CD14-positive monocyte (primary cell): ENCODE data around the gene DGCR8. TPM values are rescaled to one million over a fixed set of nuclear protein-coding genes. Genes with fewer than 3 reads are reported as not detected.

Experiments
- DNase-seq, 3 donors: peaks; one replicate each; pipeline ENCODE4 v3.0.0-alpha.2; 2011 to 2022
- H2AFZ ChIP-seq: 2 replicates; pipeline ENCODE4 v1.6.0; 2012; ENCODE audit warnings: mild to moderate bottlenecking, low read depth, low read length, inconsistent platforms; ENCODE audit not compliant: insufficient read depth, poor library complexity, severe bottlenecking
- H3K27ac ChIP-seq, 2 donors: 1 replicate in 1 of 2; 2 replicates in 1 of 2; pipeline ENCODE4 v1.5.1; 2012 to 2013; ENCODE audit warnings: low read length in 2 of 2, control low read depth in 1 of 2, inconsistent platforms in 1 of 2, low read depth in 1 of 2, mild to moderate bottlenecking in 1 of 2
- H3K27me3 ChIP-seq, 2 donors: one replicate each; pipeline versions ENCODE4 v1.6.0 to v1.6.1; 2011 to 2013; ENCODE audit warnings: low read length in 2 of 2; ENCODE audit not compliant: control insufficient read depth in 2 of 2, insufficient read depth in 2 of 2
- H3K36me3 ChIP-seq, 2 donors: replicated peaks in 1 of 2; 1 replicate in 1 of 2; 2 replicates in 1 of 2; pipeline versions ENCODE4 v1.5.1 to v1.6.1; 2012 to 2013; ENCODE audit warnings: low read length in 2 of 2, control low read depth in 1 of 2, inconsistent platforms in 1 of 2, mild to moderate bottlenecking in 1 of 2; ENCODE audit not compliant: insufficient read depth in 2 of 2, control insufficient read depth in 1 of 2
- H3K4me1 ChIP-seq, 2 donors: 1 replicate in 1 of 2; 2 replicates in 1 of 2; pipeline versions ENCODE4 v1.5.1 to v1.6.1; 2012 to 2013; ENCODE audit warnings: low read length in 2 of 2, control low read depth in 1 of 2, inconsistent platforms in 1 of 2, mild to moderate bottlenecking in 1 of 2, moderate library complexity in 1 of 2; ENCODE audit not compliant: insufficient read depth in 2 of 2, control insufficient read depth in 1 of 2
- H3K4me2 ChIP-seq: replicated peaks from 2 replicates; pipeline ENCODE3; 2012; ENCODE audit warnings: low read length, moderate library complexity, mild to moderate bottlenecking; ENCODE audit not compliant: poor library complexity, severe bottlenecking; ENCODE audit errors: extremely low read depth
- H3K4me3 ChIP-seq, 3 experiments: fragments of 200-600 bp in 1 of 3; sonication (generic) in 1 of 3; replicated peaks in 1 of 3; 1 replicate in 2 of 3; 2 replicates in 1 of 3; pipeline ENCODE4 v1.5.1; 2011 to 2013; ENCODE audit warnings: low read length in 3 of 3, mild to moderate bottlenecking in 3 of 3, control low read depth in 2 of 3, low read depth in 2 of 3, inconsistent platforms in 1 of 3, moderate library complexity in 1 of 3
- H3K79me2 ChIP-seq: 2 replicates; pipeline ENCODE4 v1.6.0; 2012; ENCODE audit warnings: mild to moderate bottlenecking, control low read depth, inconsistent platforms, low read length, moderate library complexity; ENCODE audit not compliant: insufficient read depth
- H3K9ac ChIP-seq: 2 replicates; pipeline ENCODE4 v1.6.0; 2017; ENCODE audit warnings: low read length, mild to moderate bottlenecking; ENCODE audit not compliant: insufficient read depth, poor library complexity, severe bottlenecking
- H3K9me3 ChIP-seq, 2 donors: replicated peaks in 1 of 2; 1 replicate in 1 of 2; 2 replicates in 1 of 2; pipeline versions ENCODE4 v1.5.1 to v1.6.1; 2012 to 2013; ENCODE audit warnings: low read length in 2 of 2, control low read depth in 1 of 2; ENCODE audit not compliant: control insufficient read depth in 1 of 2, insufficient read depth in 1 of 2
- H4K20me1 ChIP-seq: 2 replicates; pipeline ENCODE4 v1.6.0; 2012; ENCODE audit warnings: mild to moderate bottlenecking, low read length, control low read depth, moderate library complexity; ENCODE audit not compliant: insufficient read depth
- H3K27ac Mint-ChIP-seq, 7 donors: one replicate each; pipeline ENCODE4 v1.8.0; 2020; ENCODE audit warnings: mild to moderate bottlenecking in 7 of 7, mixed read lengths in 7 of 7, moderate library complexity in 6 of 7, inconsistent platforms in 2 of 7
- H3K27me3 Mint-ChIP-seq, 3 donors: one replicate each; pipeline ENCODE4 v1.8.0; 2021 to 2022; ENCODE audit warnings: low read depth in 3 of 3, mild to moderate bottlenecking in 3 of 3, mixed read lengths in 3 of 3, moderate library complexity in 3 of 3, inconsistent platforms in 1 of 3
- H3K36me3 Mint-ChIP-seq, 2 donors: one replicate each; pipeline ENCODE4 v1.8.0; 2020; ENCODE audit warnings: mixed read lengths in 2 of 2, inconsistent platforms in 1 of 2, mild to moderate bottlenecking in 1 of 2
- H3K4me1 Mint-ChIP-seq: one replicate; pipeline ENCODE4 v1.8.0; 2020; ENCODE audit warnings: mild to moderate bottlenecking, mixed read lengths
- H3K4me3 Mint-ChIP-seq, 2 donors: one replicate each; pipeline ENCODE4 v1.8.0; 2020; ENCODE audit warnings: mild to moderate bottlenecking in 2 of 2, mixed read lengths in 2 of 2, moderate library complexity in 1 of 2
- H3K9me3 Mint-ChIP-seq, 7 donors: one replicate each; pipeline ENCODE4 v1.8.0; 2020 to 2022; ENCODE audit warnings: mixed read lengths in 7 of 7, mild to moderate bottlenecking in 6 of 7, moderate library complexity in 6 of 7, inconsistent platforms in 2 of 7
- WGBS: methylation state at CpG from one replicate; pipeline ENCODE4 v1.1.5; 2013; ENCODE audit warnings: missing lambda C conversion rate; ENCODE audit not compliant: insufficient coverage; 5-methylcytosine and 5-hydroxymethylcytosine counted together
- intact Hi-C, 2 donors: fragments of 100-400 bp; cut with micrococcal nuclease; formaldehyde crosslinking; loops; one replicate each; pipeline versions ENCODE4 v1.15.0 to v1.15.1; 2023
- polyA plus RNA-seq, 3 donors: library from polyadenylated mRNA; depleted of rRNA in 1 of 3; unstranded in 2 of 3; stranded (reverse) in 1 of 3; fragments of 300-500 nt in 2 of 3; fragments of >200 nt in 1 of 3; fragmentation: Illumina TruSeq in 2 of 3; gene quantifications; 1 replicate in 2 of 3; 2 replicates in 1 of 3; pipeline ENCODE4 v1.2.3, GENCODE V29; 2012 to 2021
- TF ChIP-seq, protein P1 (sequence below): fragments of 200-600 bp; IDR thresholded peaks from one replicate; pipeline ENCODE4 v1.8.0; 2022; ENCODE audit warnings: antibody characterized with exemption, mild to moderate bottlenecking

The DGCR8 gene
- polyA plus RNA-seq, 3 donors = 1.2 to 18.7 (median 1.4) TPM

GRCh38 chr22:20062766-20063083 is 17.3 kb upstream of the DGCR8 start:
- H4K20me1 ChIP-seq = peaks cover 39% of the 10 kb centered on the region
- no peak overlapping the region for H3K4me3 ChIP-seq
- intact Hi-C loops = no loop called here
- H3K4me2 ChIP-seq = no peak overlapping the region
- TF ChIP-seq, protein P1, sequence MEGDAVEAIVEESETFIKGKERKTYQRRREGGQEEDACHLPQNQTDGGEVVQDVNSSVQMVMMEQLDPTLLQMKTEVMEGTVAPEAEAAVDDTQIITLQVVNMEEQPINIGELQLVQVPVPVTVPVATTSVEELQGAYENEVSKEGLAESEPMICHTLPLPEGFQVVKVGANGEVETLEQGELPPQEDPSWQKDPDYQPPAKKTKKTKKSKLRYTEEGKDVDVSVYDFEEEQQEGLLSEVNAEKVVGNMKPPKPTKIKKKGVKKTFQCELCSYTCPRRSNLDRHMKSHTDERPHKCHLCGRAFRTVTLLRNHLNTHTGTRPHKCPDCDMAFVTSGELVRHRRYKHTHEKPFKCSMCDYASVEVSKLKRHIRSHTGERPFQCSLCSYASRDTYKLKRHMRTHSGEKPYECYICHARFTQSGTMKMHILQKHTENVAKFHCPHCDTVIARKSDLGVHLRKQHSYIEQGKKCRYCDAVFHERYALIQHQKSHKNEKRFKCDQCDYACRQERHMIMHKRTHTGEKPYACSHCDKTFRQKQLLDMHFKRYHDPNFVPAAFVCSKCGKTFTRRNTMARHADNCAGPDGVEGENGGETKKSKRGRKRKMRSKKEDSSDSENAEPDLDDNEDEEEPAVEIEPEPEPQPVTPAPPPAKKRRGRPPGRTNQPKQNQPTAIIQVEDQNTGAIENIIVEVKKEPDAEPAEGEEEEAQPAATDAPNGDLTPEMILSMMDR = no peak
- H3K9me3 Mint-ChIP-seq = no peaks in the 10 kb centered on the region
- H3K27me3 ChIP-seq = no peaks in the 10 kb centered on the region
- no peaks in the 10 kb centered on the region for H3K4me1 ChIP-seq
- no peak overlapping the region for H3K27ac Mint-ChIP-seq
- DNase-seq = no peak
- H3K36me3 ChIP-seq = peaks cover 58 to 80% of the 10 kb centered on the region in 2 donors
- no peaks in the 10 kb centered on the region for H3K9me3 ChIP-seq
- H3K9ac ChIP-seq = no peak overlapping the region
- H3K36me3 Mint-ChIP-seq = peaks cover 58 to 77% of the 10 kb centered on the region in 2 donors
- H2AFZ ChIP-seq = no peak overlapping the region
- 93% methylated on average over 3 of the region's 11 CpGs for WGBS
- no peaks in the 10 kb centered on the region for H3K79me2 ChIP-seq
- H3K27ac ChIP-seq = no peak overlapping the region
- no peaks in the 10 kb centered on the region for H3K27me3 Mint-ChIP-seq
- H3K4me1 Mint-ChIP-seq = no peaks in the 10 kb centered on the region
- H3K4me3 Mint-ChIP-seq = no peak overlapping the region

DNA sequence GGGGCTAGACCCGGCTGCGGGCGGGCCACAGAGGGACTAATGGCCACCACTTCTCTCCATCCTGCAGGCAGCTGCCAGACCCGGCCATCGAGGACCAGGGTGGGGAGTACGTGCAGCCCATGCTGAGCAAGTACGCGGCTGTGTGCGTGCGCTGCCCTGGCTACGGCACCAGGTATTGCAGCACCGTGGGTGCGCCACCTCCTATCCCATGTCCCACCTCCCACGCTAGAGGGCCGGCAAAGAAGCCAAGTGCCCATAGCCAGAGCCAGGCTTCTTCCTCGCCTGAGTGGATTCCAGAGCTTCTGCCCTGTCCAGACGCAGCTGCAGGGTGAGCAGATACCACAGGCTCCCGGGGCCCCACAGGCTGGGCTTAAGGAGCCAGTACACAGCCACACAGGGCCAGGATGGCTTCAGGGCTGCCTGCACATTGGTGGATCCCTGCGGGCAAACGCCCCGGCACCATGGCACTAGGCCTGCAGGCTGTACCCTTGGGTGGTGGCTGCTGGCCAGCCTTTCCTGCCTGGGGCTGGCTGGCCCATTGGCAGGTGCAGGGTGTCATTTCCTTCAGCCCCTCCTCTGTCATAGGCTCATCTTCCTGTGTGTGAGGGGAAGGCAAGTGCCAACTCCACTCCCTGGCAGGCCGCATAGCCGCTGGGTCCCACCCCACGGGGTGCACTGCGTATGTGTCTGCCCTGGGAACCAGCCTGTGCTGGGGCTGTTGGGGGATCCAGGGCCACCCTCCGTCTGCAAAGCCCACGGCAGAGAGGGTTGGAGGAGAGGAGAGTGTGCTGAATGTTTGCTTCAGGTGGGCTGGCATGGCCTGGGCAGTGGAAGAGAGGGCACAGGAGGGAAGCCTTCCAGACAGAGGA is 16.5 kb upstream of the DGCR8 start:
- Mint-ChIP-seq H3K36me3 (peaks cover 50 to 69% of the 10 kb centered on the region in 2 donors), H3K9me3 (no peaks in the 10 kb centered on the region), H3K4me1 (no peaks in the 10 kb centered on the region), H3K4me3 (no peak overlapping the region), H3K27me3 (no peaks in the 10 kb centered on the region), H3K27ac (peak overlapping the region in 3 of 7 donors; percentile 20 to 77 (median 58))
- no peak overlapping the region for H3K9ac ChIP-seq
- H3K27me3 ChIP-seq = no peaks in the 10 kb centered on the region
- H3K9me3 ChIP-seq = no peaks in the 10 kb centered on the region
- TF ChIP-seq, protein P1 = no peak
- intact Hi-C loops = no loop called here
- H4K20me1 ChIP-seq = peaks cover 33% of the 10 kb centered on the region
- no peak overlapping the region for H3K4me3 ChIP-seq
- no peak overlapping the region for H3K4me2 ChIP-seq
- no peaks in the 10 kb centered on the region for H3K4me1 ChIP-seq
- H2AFZ ChIP-seq = no peak overlapping the region
- no peak for DNase-seq
- 96% methylated on average over 25 of the region's 27 CpGs for WGBS
- H3K27ac ChIP-seq = no peak overlapping the region
- H3K79me2 ChIP-seq = no peaks in the 10 kb centered on the region
- H3K36me3 ChIP-seq = peaks cover 51 to 72% of the 10 kb centered on the region in 2 donors
